Esophagus (tissue), 2 donors: ENCODE data around the gene CLRN1. TPM values are rescaled to one million over a fixed set of nuclear protein-coding genes. Genes with fewer than 3 reads are reported as not detected.

ENCODE experiments used
- polyA plus RNA-seq, 2 donors: library from polyadenylated mRNA; stranded (reverse); fragments of 200-250 nt; gene quantifications; one replicate each; pipeline ENCODE4 v1.2.3, GENCODE V29; 2013
- donor health status: healthy with polysubstance abuse.
- donor health status: Bipolar disorder and iron deficiency.

The CLRN1 gene
- polyA plus RNA-seq, 2 donors = not detected

Other genes with a start within 250 kb of the CLRN1 start
- 10 to 100 TPM; 16.3 to 32.4 TPM for gene SIAH2, start 209.6 kb downstream of the CLRN1 start, polyA plus RNA-seq
- gene MINDY4B, start 67.3 kb downstream of the CLRN1 start, polyA plus RNA-seq = not detected
- gene MED12L, start 112.9 kb upstream of the CLRN1 start, polyA plus RNA-seq = under 1 TPM; 0.05 to 0.08 TPM
- gene GPR171, start 230.5 kb upstream of the CLRN1 start, polyA plus RNA-seq = 1 to 10 TPM in 1 of 2 donors, under 1 TPM in 1; 0.52 to 1.5 TPM